Suprapubic skin (tissue), 4 donors: Measurements from ENCODE around the gene SLC6A11.

Source experiments
- CTCF ChIP-seq, 2 donors: fragments of 200-600 bp in 1 of 2; fragments of 450-650 bp in 1 of 2; sonication (generic) in 1 of 2; IDR thresholded peaks; one replicate each; pipeline ENCODE4 v1.5.1; 2016 to 2019; ENCODE audit warnings: antibody characterized with exemption in 2 of 2, mild to moderate bottlenecking in 1 of 2, moderate library complexity in 1 of 2
- EP300 ChIP-seq: sonication (generic); formaldehyde crosslinking; IDR thresholded peaks from one replicate; pipeline ENCODE4 v1.6.1; 2017; ENCODE audit warnings: antibody characterized with exemption
- POLR2A ChIP-seq, 2 donors: fragments of 450-650 bp; IDR thresholded peaks; one replicate each; pipeline ENCODE4 v1.6.1; 2017; ENCODE audit warnings: antibody characterized with exemption in 2 of 2, mild to moderate bottlenecking in 2 of 2, moderate library complexity in 2 of 2
- POLR2AphosphoS5 ChIP-seq, 3 donors: sonication (generic); formaldehyde crosslinking; IDR thresholded peaks; one replicate each; pipeline ENCODE4 v1.6.1; 2017; ENCODE audit warnings: antibody characterized with exemption in 3 of 3

DNA sequence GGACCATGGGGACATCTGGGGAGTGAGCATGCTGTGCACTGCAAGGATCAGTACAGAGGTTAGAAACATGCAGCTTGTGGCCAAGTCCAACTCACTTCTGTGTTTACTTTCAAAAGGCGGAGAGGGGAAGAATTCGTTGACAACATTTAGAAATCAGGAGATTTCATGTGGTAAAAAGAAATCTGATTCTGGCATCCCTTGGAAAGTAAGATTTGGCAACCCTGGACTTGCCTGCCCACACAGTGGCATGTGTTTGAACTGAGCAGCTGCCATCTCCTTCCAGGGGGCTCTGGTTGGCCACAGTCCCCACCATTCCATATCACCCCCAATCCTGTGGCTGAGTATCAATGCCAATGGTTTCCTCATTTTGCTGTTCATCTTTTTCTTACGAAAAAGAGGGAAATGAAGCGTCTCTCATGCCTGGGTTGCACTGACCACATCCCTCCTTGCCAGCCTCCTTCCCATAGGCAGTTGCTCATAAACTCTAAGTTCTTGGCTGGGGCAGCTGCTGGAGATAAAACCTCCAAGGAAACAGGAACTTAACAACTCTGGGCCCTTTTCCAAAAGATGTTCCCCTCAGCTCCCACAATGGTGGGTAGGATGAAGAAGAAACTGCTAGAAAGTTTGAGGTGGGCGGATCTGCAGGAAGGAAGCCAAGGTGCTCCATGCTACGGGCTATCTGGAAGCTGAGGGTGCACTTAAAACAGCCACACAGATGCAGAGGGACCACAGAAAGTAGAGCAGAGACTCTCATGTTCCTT, 29.2 kb downstream of the SLC6A11 start:
- no peak for TF ChIP-seq POLR2AphosphoS5 (IDR thresholded peaks at IDR 0.05)
- no peak for TF ChIP-seq CTCF (IDR thresholded peaks at IDR 0.05)
- TF ChIP-seq POLR2A (IDR thresholded peaks at IDR 0.05): no peak
- TF ChIP-seq EP300: no peak
